ENCODE data around the gene DLG4.
A peak's percentile ranks its signal among the peaks of the same experiment; 100 is the strongest.

The DLG4 gene

GRCh38 chr17:7213895-7214299, 5.7 kb downstream of the DLG4 start:
- Histone ChIP-seq H3K9me3 (ENCODE audit: control insufficient read depth, low read length) (no peaks in the 10 kb centered on the region), H3K27ac (ENCODE audit: low read depth, low read length, severe bottlenecking) (peak overlapping the region; percentile 96), H3K4me1 (ENCODE audit: control insufficient read depth, insufficient read depth, low read length, poor library complexity, severe bottlenecking) (peaks cover 41% of the 10 kb centered on the region), H3K4me3 (ENCODE audit: extremely low read depth, insufficient read depth, low read length, poor library complexity, severe bottlenecking) (peak overlapping the region; percentile 29), H3K36me3 (ENCODE audit: control insufficient read depth, insufficient read depth, low read length) (no peaks in the 10 kb centered on the region)
- 0% methylated on average over 8 of the region's 15 CpGs for WGBS, 2 experiments (ENCODE audit: insufficient coverage in 2 of 2)

- Histone ChIP-seq H3K27ac (ENCODE audit: low read depth, low read length, severe bottlenecking) (no peak overlapping the region), H3K4me3 (ENCODE audit: extremely low read depth, insufficient read depth, low read length, poor library complexity, severe bottlenecking) (no peak overlapping the region), H3K4me1 (ENCODE audit: control insufficient read depth, insufficient read depth, low read length, poor library complexity, severe bottlenecking) (peaks cover 35% of the 10 kb centered on the region)
Measured at GRCh38 chr17:7211491-7212273, 8.0 kb downstream of the DLG4 start.

GRCh38 chr17:7208754-7209460, 10.7 kb downstream of the DLG4 start:
- peaks cover 10% of the 10 kb centered on the region for H3K36me3 ChIP-seq (ENCODE audit: control insufficient read depth, insufficient read depth, low read length)
- H3K9me3 ChIP-seq (ENCODE audit: control insufficient read depth, low read length) = no peaks in the 10 kb centered on the region
- H3K27ac ChIP-seq (ENCODE audit: low read depth, low read length, severe bottlenecking) = peak overlapping the region; percentile 29
- H3K4me1 ChIP-seq (ENCODE audit: control insufficient read depth, insufficient read depth, low read length, poor library complexity, severe bottlenecking) = peaks cover 34% of the 10 kb centered on the region
- H3K4me3 ChIP-seq (ENCODE audit: extremely low read depth, insufficient read depth, low read length, poor library complexity, severe bottlenecking) = no peak overlapping the region
- 83 to 88% methylated on average over 8 of the region's 9 CpGs for WGBS, 2 experiments (ENCODE audit: insufficient coverage in 2 of 2)

More at GRCh38 chr17:7211491-7212273, 8.0 kb downstream of the DLG4 start:
- WGBS, 2 experiments (ENCODE audit: insufficient coverage in 2 of 2) = 31% methylated on average over 14 to 17 of the region's 37 CpGs
- H3K36me3 ChIP-seq (ENCODE audit: control insufficient read depth, insufficient read depth, low read length) = peaks cover 5% of the 10 kb centered on the region
- H3K9me3 ChIP-seq (ENCODE audit: control insufficient read depth, low read length) = no peaks in the 10 kb centered on the region

GRCh38 chr17:7208027-7208571, 11.5 kb downstream of the DLG4 start:
- H3K9me3 ChIP-seq (ENCODE audit: control insufficient read depth, low read length) = no peaks in the 10 kb centered on the region
- WGBS, 2 experiments (ENCODE audit: insufficient coverage in 2 of 2) = 24 to 33% methylated on average over 8 to 16 of the region's 21 CpGs
- H3K4me1 ChIP-seq (ENCODE audit: control insufficient read depth, insufficient read depth, low read length, poor library complexity, severe bottlenecking) = peaks cover 29% of the 10 kb centered on the region
- peak overlapping the region; percentile 29 for H3K27ac ChIP-seq (ENCODE audit: low read depth, low read length, severe bottlenecking)
- no peak overlapping the region for H3K4me3 ChIP-seq (ENCODE audit: extremely low read depth, insufficient read depth, low read length, poor library complexity, severe bottlenecking)
- H3K36me3 ChIP-seq (ENCODE audit: control insufficient read depth, insufficient read depth, low read length) = peaks cover 18% of the 10 kb centered on the region

- Histone ChIP-seq H3K4me1 (ENCODE audit: control insufficient read depth, insufficient read depth, low read length, poor library complexity, severe bottlenecking) (peaks cover 29% of the 10 kb centered on the region), H3K36me3 (ENCODE audit: control insufficient read depth, insufficient read depth, low read length) (peaks cover 26% of the 10 kb centered on the region), H3K9me3 (ENCODE audit: control insufficient read depth, low read length) (no peaks in the 10 kb centered on the region), H3K27ac (ENCODE audit: low read depth, low read length, severe bottlenecking) (no peak overlapping the region), H3K4me3 (ENCODE audit: extremely low read depth, insufficient read depth, low read length, poor library complexity, severe bottlenecking) (no peak overlapping the region)
- 79 to 80% methylated on average over 16 to 19 of the region's 24 CpGs for WGBS, 2 experiments (ENCODE audit: insufficient coverage in 2 of 2)
Measured at GRCh38 chr17:7207120-7208001, 12.3 kb downstream of the DLG4 start.

- WGBS, 2 experiments (ENCODE audit: insufficient coverage in 2 of 2) = 57 to 64% methylated on average over 4 to 9 of the region's 15 CpGs
- Histone ChIP-seq H3K4me3 (ENCODE audit: extremely low read depth, insufficient read depth, low read length, poor library complexity, severe bottlenecking) (peak overlapping the region; percentile 32), H3K4me1 (ENCODE audit: control insufficient read depth, insufficient read depth, low read length, poor library complexity, severe bottlenecking) (peaks cover 18% of the 10 kb centered on the region), H3K27ac (ENCODE audit: low read depth, low read length, severe bottlenecking) (peak overlapping the region; percentile 62), H3K36me3 (ENCODE audit: control insufficient read depth, insufficient read depth, low read length) (peaks cover 44% of the 10 kb centered on the region), H3K9me3 (ENCODE audit: control insufficient read depth, low read length) (no peaks in the 10 kb centered on the region)
Measured at GRCh38 chr17:7205561-7205960, 14.1 kb downstream of the DLG4 start.

GRCh38 chr17:7204828-7205461, 14.7 kb downstream of the DLG4 start:
- Histone ChIP-seq H3K9me3 (ENCODE audit: control insufficient read depth, low read length) (no peaks in the 10 kb centered on the region), H3K4me1 (ENCODE audit: control insufficient read depth, insufficient read depth, low read length, poor library complexity, severe bottlenecking) (peaks cover 16% of the 10 kb centered on the region), H3K27ac (ENCODE audit: low read depth, low read length, severe bottlenecking) (peak overlapping the region; percentile 62)

GRCh38 chr17:7204336-7204735, 15.3 kb downstream of the DLG4 start:
- peak overlapping the region; percentile 10 for H3K27ac ChIP-seq (ENCODE audit: low read depth, low read length, severe bottlenecking)
- peak overlapping the region; percentile 32 for H3K4me3 ChIP-seq (ENCODE audit: extremely low read depth, insufficient read depth, low read length, poor library complexity, severe bottlenecking)
- 84 to 93% methylated on average over 6 to 13 of the region's 15 CpGs for WGBS, 2 experiments (ENCODE audit: insufficient coverage in 2 of 2)
- H3K36me3 ChIP-seq (ENCODE audit: control insufficient read depth, insufficient read depth, low read length) = peaks cover 56% of the 10 kb centered on the region
- H3K9me3 ChIP-seq (ENCODE audit: control insufficient read depth, low read length) = no peaks in the 10 kb centered on the region
- H3K4me1 ChIP-seq (ENCODE audit: control insufficient read depth, insufficient read depth, low read length, poor library complexity, severe bottlenecking) = peaks cover 16% of the 10 kb centered on the region

More at GRCh38 chr17:7204828-7205461, 14.7 kb downstream of the DLG4 start:
- Histone ChIP-seq H3K4me3 (ENCODE audit: extremely low read depth, insufficient read depth, low read length, poor library complexity, severe bottlenecking) (peak overlapping the region; percentile 32), H3K36me3 (ENCODE audit: control insufficient read depth, insufficient read depth, low read length) (peaks cover 50% of the 10 kb centered on the region)
- 1% methylated on average over 25 to 26 of the region's 34 CpGs for WGBS, 2 experiments (ENCODE audit: insufficient coverage in 2 of 2)

GRCh38 chr17:7203391-7203790, 16.2 kb downstream of the DLG4 start:
- peaks cover 62% of the 10 kb centered on the region for H3K36me3 ChIP-seq (ENCODE audit: control insufficient read depth, insufficient read depth, low read length)
- 97 to 98% methylated on average over 13 to 14 of the region's 16 CpGs for WGBS, 2 experiments (ENCODE audit: insufficient coverage in 2 of 2)
- H3K4me1 ChIP-seq (ENCODE audit: control insufficient read depth, insufficient read depth, low read length, poor library complexity, severe bottlenecking) = peaks cover 12% of the 10 kb centered on the region
- H3K27ac ChIP-seq (ENCODE audit: low read depth, low read length, severe bottlenecking) = no peak overlapping the region
- H3K9me3 ChIP-seq (ENCODE audit: control insufficient read depth, low read length) = no peaks in the 10 kb centered on the region
- no peak overlapping the region for H3K4me3 ChIP-seq (ENCODE audit: extremely low read depth, insufficient read depth, low read length, poor library complexity, severe bottlenecking)

Measured in mesodermal cell (in vitro differentiated cells).